Measurements from ENCODE around the gene SP110.
A peak's percentile ranks its signal among the peaks of the same experiment; 100 is the strongest.
"Not testable (repeated sequence)": the region's sequence is repeated elsewhere in the genome, so short reads cannot be mapped to it uniquely, and the experiment has no call there.

Gene SP110

GRCh38 chr2:230219419-230220331 is at the start of gene SP110:
Gene SP110, minus strand, starts transcription at chr2:230219984. Its CDS starts 3,057 bp downstream, at chr2:230216927.
- H3K4me3 ChIP-seq (ENCODE audit: low read depth, low read length), result peak within 1 kb of the TSS; percentile 71
- peak; percentile 94 for DNase-seq (ENCODE audit: low read depth)
- TF ChIP-seq CTCF (conservative IDR thresholded peaks at IDR 0.05; ENCODE audit: low read depth, low read length), result no peak

- TF ChIP-seq CTCF (conservative IDR thresholded peaks at IDR 0.05; ENCODE audit: low read depth, low read length), result no peak
- H3K4me3 ChIP-seq (ENCODE audit: low read depth, low read length), result no peak overlapping the region
- DNase-seq (ENCODE audit: low read depth), result peak; percentile 48
Observed at GRCh38 chr2:230268606-230269243, 48.9 kb upstream of the SP110 start.

GRCh38 chr2:230267556-230267955 is 47.8 kb upstream of the SP110 start:
- no peak for DNase-seq (ENCODE audit: low read depth)
- no peak for TF ChIP-seq CTCF (conservative IDR thresholded peaks at IDR 0.05; ENCODE audit: low read depth, low read length)
- H3K4me3 ChIP-seq (ENCODE audit: low read depth, low read length), result no peak overlapping the region

- no peak for DNase-seq (ENCODE audit: low read depth)
- TF ChIP-seq CTCF (conservative IDR thresholded peaks at IDR 0.05; ENCODE audit: low read depth, low read length), result no peak
- H3K4me3 ChIP-seq (ENCODE audit: low read depth, low read length), result no peak overlapping the region
Observed at GRCh38 chr2:230267059-230267458, 47.3 kb upstream of the SP110 start.

GRCh38 chr2:230266638-230267037 is 46.9 kb upstream of the SP110 start:
- TF ChIP-seq CTCF (conservative IDR thresholded peaks at IDR 0.05; ENCODE audit: low read depth, low read length), result no peak
- no peak overlapping the region for H3K4me3 ChIP-seq (ENCODE audit: low read depth, low read length)
- DNase-seq (ENCODE audit: low read depth), result peak; percentile 36

GRCh38 chr2:230264945-230265344 is 45.2 kb upstream of the SP110 start:
- not testable (repeated sequence) for DNase-seq (ENCODE audit: low read depth); H3K4me3 ChIP-seq (ENCODE audit: low read depth, low read length)

GRCh38 chr2:230262246-230262645 is 42.5 kb upstream of the SP110 start:
- DNase-seq (ENCODE audit: low read depth), result no peak
- H3K4me3 ChIP-seq (ENCODE audit: low read depth, low read length), result no peak overlapping the region
- no peak for TF ChIP-seq CTCF (conservative IDR thresholded peaks at IDR 0.05; ENCODE audit: low read depth, low read length)

All from choroid plexus epithelial cell (primary cell).